Esophagus squamous epithelium (tissue), 5 donors: Measurements from ENCODE around the gene DNALI1. TPM values are rescaled to one million over a fixed set of nuclear protein-coding genes. Genes with fewer than 3 reads are reported as not detected.

Experiments used
- DNase-seq: peaks from one replicate; lab custom pipeline; 2025; lab: John Stamatoyannopoulos, UW
- H3K27ac ChIP-seq, 4 donors: fragments of 200-600 bp; sonication (generic); one replicate each; pipeline ENCODE4 v1.5.1; 2016 to 2019; ENCODE audit warnings: mild to moderate bottlenecking in 1 of 4
- H3K27me3 ChIP-seq, 4 donors: fragments of 200-600 bp; sonication (generic); 1 replicate in 3 of 4; 2 replicates in 1 of 4; pipeline versions ENCODE4 v1.5.1 to v1.6.0; 2017 to 2021; ENCODE audit warnings: antibody characterized with exemption in 1 of 4
- H3K36me3 ChIP-seq, 3 donors: fragments of 200-600 bp; sonication (generic); one replicate each; pipeline ENCODE4 v1.5.1; 2016 to 2019
- H3K4me1 ChIP-seq, 3 donors: fragments of 200-600 bp; sonication (generic); one replicate each; pipeline ENCODE4 v1.5.1; 2017 to 2019
- H3K4me3 ChIP-seq, 4 donors: fragments of 200-600 bp; sonication (generic); 1 replicate in 3 of 4; 2 replicates in 1 of 4; pipeline ENCODE4 v1.5.1; 2016 to 2019; ENCODE audit warnings: mild to moderate bottlenecking in 2 of 4, moderate library complexity in 1 of 4
- H3K9me3 ChIP-seq, 3 donors: fragments of 200-600 bp; sonication (generic); one replicate each; pipeline ENCODE4 v1.5.1; 2016 to 2019
- CTCF ChIP-seq, 6 experiments: fragments of 450-650 bp in 4 of 6; fragments of 200-600 bp in 2 of 6; sonication (generic) in 2 of 6; IDR thresholded peaks; one replicate each; pipeline ENCODE4 v1.5.1; 2016 to 2019; ENCODE audit warnings: antibody characterized with exemption in 6 of 6, mild to moderate bottlenecking in 4 of 6, moderate library complexity in 4 of 6
- POLR2A ChIP-seq, 4 donors: fragments of 450-650 bp; IDR thresholded peaks; one replicate each; pipeline ENCODE4 v1.6.1; 2017; ENCODE audit warnings: antibody characterized with exemption in 4 of 4, mild to moderate bottlenecking in 4 of 4, moderate library complexity in 3 of 4
- WGBS, 2 donors: methylation state at CpG; one replicate each; pipeline ENCODE4 v1.1.5; 2018; 5-methylcytosine and 5-hydroxymethylcytosine counted together
- intact Hi-C: fragments of 100-400 bp; cut with DNase I; formaldehyde crosslinking; loops from one replicate; pipeline ENCODE4 v1.15.0; 2022
- total RNA-seq, 4 donors: library from RNA; depleted of rRNA; stranded (reverse); fragments of >200 nt; gene quantifications; one replicate each; pipeline ENCODE4 v1.1.0, GENCODE V29; 2016
- donor health status: DM: yes; HTN: yes; CAD: no.

DNALI1 gene
- total RNA-seq, 4 donors from 2014 or later = 0.09 to 4.2 (median 0.88) TPM; not detected in 1

GRCh38 chr1:37562984-37563383 is 6.2 kb downstream of the DNALI1 start:
- intact Hi-C loops = no loop called here
- Histone ChIP-seq H3K9me3 (no peaks in the 10 kb centered on the region), H3K27ac (no peak overlapping the region), H3K4me1 (no peaks in the 10 kb centered on the region), H3K4me3 (no peak overlapping the region), H3K36me3 (peaks cover 0 to 55% (median 26%) of the 10 kb centered on the region in 3 donors), H3K27me3 (no peaks in the 10 kb centered on the region)
- WGBS, 2 donors = 82 to 100% methylated on average over 1 of the region's 1 CpG
- TF ChIP-seq POLR2A (IDR thresholded peaks at IDR 0.05) = no peak
- TF ChIP-seq CTCF (IDR thresholded peaks at IDR 0.05) = no peak
- no peak for DNase-seq

GRCh38 chr1:37564892-37565291 is 8.2 kb downstream of the DNALI1 start:
- H3K4me1 ChIP-seq = no peaks in the 10 kb centered on the region
- H3K9me3 ChIP-seq = no peaks in the 10 kb centered on the region
- intact Hi-C loops = no loop called here
- no peak for TF ChIP-seq POLR2A (IDR thresholded peaks at IDR 0.05)
- no peak for TF ChIP-seq CTCF (IDR thresholded peaks at IDR 0.05)
- peaks cover 0 to 74% (median 38%) of the 10 kb centered on the region in 3 donors for H3K36me3 ChIP-seq
- no peak overlapping the region for H3K27ac ChIP-seq
- no peak overlapping the region for H3K4me3 ChIP-seq
- no peak for DNase-seq
- no peaks in the 10 kb centered on the region for H3K27me3 ChIP-seq

- intact Hi-C loops = no loop called here
- H3K36me3 ChIP-seq = peaks cover 0 to 87% (median 41%) of the 10 kb centered on the region in 3 donors
- no peaks in the 10 kb centered on the region for H3K9me3 ChIP-seq
- H3K4me1 ChIP-seq = no peaks in the 10 kb centered on the region
- no peak for TF ChIP-seq POLR2A (IDR thresholded peaks at IDR 0.05)
- TF ChIP-seq CTCF (IDR thresholded peaks at IDR 0.05) = no peak
- no peak overlapping the region for H3K27ac ChIP-seq
- no peaks in the 10 kb centered on the region for H3K27me3 ChIP-seq
- 77 to 83% methylated on average over 3 of the region's 3 CpGs for WGBS, 2 donors
- DNase-seq = no peak
- H3K4me3 ChIP-seq = no peak overlapping the region
Observed at GRCh38 chr1:37567023-37567422, 10.3 kb downstream of the DNALI1 start.

GRCh38 chr1:37570528-37571334 is 14.0 kb downstream of the DNALI1 start:
- peaks cover 9 to 100% (median 65%) of the 10 kb centered on the region in 3 donors for H3K36me3 ChIP-seq
- no peaks in the 10 kb centered on the region for H3K9me3 ChIP-seq
- TF ChIP-seq CTCF (IDR thresholded peaks at IDR 0.05) = no peak
- no peak for TF ChIP-seq POLR2A (IDR thresholded peaks at IDR 0.05)
- no peak for DNase-seq
- H3K27me3 ChIP-seq = no peaks in the 10 kb centered on the region
- H3K4me1 ChIP-seq = no peaks in the 10 kb centered on the region
- H3K4me3 ChIP-seq = no peak overlapping the region
- WGBS, 2 donors = 87 to 89% methylated on average over 3 of the region's 3 CpGs
- intact Hi-C loops = no loop called here
- H3K27ac ChIP-seq = no peak overlapping the region

- TF ChIP-seq POLR2A (IDR thresholded peaks at IDR 0.05) (no peak), CTCF (IDR thresholded peaks at IDR 0.05) (no peak)
- H3K4me3 ChIP-seq = no peak overlapping the region
- no peaks in the 10 kb centered on the region for H3K27me3 ChIP-seq
- H3K9me3 ChIP-seq = no peaks in the 10 kb centered on the region
- DNase-seq = no peak
- intact Hi-C loops = no loop called here
- peaks cover 9 to 100% (median 50%) of the 10 kb centered on the region in 3 donors for H3K36me3 ChIP-seq
- H3K4me1 ChIP-seq = no peaks in the 10 kb centered on the region
- WGBS, 2 donors = 52 to 67% methylated on average over 7 of the region's 7 CpGs
- H3K27ac ChIP-seq = no peak overlapping the region
Observed at GRCh38 chr1:37574834-37575480, 18.2 kb downstream of the DNALI1 start.
